SU-DHL-6 (cell line): Measurements from ENCODE around the gene WDR43.

Experiments
- EZH2phosphoT487 ChIP-seq: fragments of 200-600 bp; sonication (generic), shearing (Covaris generic); conservative IDR thresholded peaks from 2 replicates; pipeline ENCODE4 v1.6.1; 2018; ENCODE audit warnings: mild to moderate bottlenecking, antibody characterized with exemption, low read length, moderate library complexity, mixed read lengths
- TF ChIP-seq, protein P1 (sequence below): fragments of 200-600 bp; sonication (generic); IDR thresholded peaks from one replicate; pipeline ENCODE4 v1.5.1; 2017; ENCODE audit warnings: antibody characterized with exemption, mild to moderate bottlenecking, low read length, moderate library complexity; ENCODE audit not compliant: insufficient read depth, poor library complexity, severe bottlenecking

DNA sequence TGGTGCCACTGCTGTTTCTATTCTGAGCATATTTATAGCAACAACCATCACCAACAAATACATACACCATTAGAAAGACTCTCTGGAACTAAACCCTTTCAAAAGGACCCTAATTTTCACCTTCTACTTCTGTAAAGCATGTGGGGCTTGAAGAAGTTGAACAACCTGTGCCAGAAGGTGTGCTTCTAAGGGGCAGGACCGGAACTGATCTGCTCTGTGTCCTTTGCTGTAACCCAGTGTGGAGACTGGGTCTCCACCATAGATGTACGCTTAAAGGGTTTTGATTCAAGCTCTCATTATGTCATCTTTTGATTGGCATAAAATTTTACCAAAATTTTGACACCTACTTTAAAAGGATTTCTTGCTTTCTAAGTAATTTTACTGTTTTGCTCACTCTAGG, 40.3 kb downstream of the WDR43 start:
- TF ChIP-seq, protein P1, sequence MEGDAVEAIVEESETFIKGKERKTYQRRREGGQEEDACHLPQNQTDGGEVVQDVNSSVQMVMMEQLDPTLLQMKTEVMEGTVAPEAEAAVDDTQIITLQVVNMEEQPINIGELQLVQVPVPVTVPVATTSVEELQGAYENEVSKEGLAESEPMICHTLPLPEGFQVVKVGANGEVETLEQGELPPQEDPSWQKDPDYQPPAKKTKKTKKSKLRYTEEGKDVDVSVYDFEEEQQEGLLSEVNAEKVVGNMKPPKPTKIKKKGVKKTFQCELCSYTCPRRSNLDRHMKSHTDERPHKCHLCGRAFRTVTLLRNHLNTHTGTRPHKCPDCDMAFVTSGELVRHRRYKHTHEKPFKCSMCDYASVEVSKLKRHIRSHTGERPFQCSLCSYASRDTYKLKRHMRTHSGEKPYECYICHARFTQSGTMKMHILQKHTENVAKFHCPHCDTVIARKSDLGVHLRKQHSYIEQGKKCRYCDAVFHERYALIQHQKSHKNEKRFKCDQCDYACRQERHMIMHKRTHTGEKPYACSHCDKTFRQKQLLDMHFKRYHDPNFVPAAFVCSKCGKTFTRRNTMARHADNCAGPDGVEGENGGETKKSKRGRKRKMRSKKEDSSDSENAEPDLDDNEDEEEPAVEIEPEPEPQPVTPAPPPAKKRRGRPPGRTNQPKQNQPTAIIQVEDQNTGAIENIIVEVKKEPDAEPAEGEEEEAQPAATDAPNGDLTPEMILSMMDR = no peak
- no peak for TF ChIP-seq EZH2phosphoT487
